ELR (cell line): ENCODE measurements around the gene CAPN12.

Source experiments
- DNase-seq: peaks from one replicate; pipeline ENCODE4 v3.0.0-alpha.2; 2015; ENCODE audit warnings: low read depth

CAPN12 gene

GRCh38 chr19:38737921-38738737, 6.1 kb downstream of the CAPN12 start:
- no peak for DNase-seq

GRCh38 chr19:38737281-38737865, 6.9 kb downstream of the CAPN12 start:
- DNase-seq = no peak

- DNase-seq = peak; percentile 55
These were observed 7.6 kb downstream of the CAPN12 start for GRCh38 chr19:38736413-38737280.

GRCh38 chr19:38736036-38736412, 8.2 kb downstream of the CAPN12 start:
- DNase-seq = peak; percentile 54

GRCh38 chr19:38735257-38735686, 9.0 kb downstream of the CAPN12 start:
- DNase-seq = no peak

- DNase-seq = peak; percentile 57
These were observed 9.6 kb downstream of the CAPN12 start for GRCh38 chr19:38734426-38735256.

- no peak for DNase-seq
These were observed 10.2 kb downstream of the CAPN12 start for GRCh38 chr19:38734176-38734425.

- DNase-seq = peak; percentile 50
These were observed 10.6 kb downstream of the CAPN12 start for GRCh38 chr19:38733493-38734175.

GRCh38 chr19:38733241-38733492, 11.1 kb downstream of the CAPN12 start:
- no peak for DNase-seq

- DNase-seq = no peak
These were observed 12.5 kb downstream of the CAPN12 start for GRCh38 chr19:38731654-38732301.

GRCh38 chr19:38730731-38731589, 13.3 kb downstream of the CAPN12 start:
- no peak for DNase-seq

- DNase-seq = no peak
These were observed 13.9 kb downstream of the CAPN12 start for GRCh38 chr19:38730470-38730730.

GRCh38 chr19:38729653-38730469, 14.4 kb downstream of the CAPN12 start:
- DNase-seq = peak; percentile 76

- no peak for DNase-seq
These were observed 15.3 kb downstream of the CAPN12 start for GRCh38 chr19:38728752-38729541.

GRCh38 chr19:38727868-38728660, 16.2 kb downstream of the CAPN12 start:
- no peak for DNase-seq

- DNase-seq = no peak
These were observed 16.9 kb downstream of the CAPN12 start for GRCh38 chr19:38727306-38727867.

GRCh38 chr19:38726761-38727301, 17.4 kb downstream of the CAPN12 start:
- DNase-seq = no peak
